ENCODE data around the gene FAM120A.

FAM120A gene

DNA sequence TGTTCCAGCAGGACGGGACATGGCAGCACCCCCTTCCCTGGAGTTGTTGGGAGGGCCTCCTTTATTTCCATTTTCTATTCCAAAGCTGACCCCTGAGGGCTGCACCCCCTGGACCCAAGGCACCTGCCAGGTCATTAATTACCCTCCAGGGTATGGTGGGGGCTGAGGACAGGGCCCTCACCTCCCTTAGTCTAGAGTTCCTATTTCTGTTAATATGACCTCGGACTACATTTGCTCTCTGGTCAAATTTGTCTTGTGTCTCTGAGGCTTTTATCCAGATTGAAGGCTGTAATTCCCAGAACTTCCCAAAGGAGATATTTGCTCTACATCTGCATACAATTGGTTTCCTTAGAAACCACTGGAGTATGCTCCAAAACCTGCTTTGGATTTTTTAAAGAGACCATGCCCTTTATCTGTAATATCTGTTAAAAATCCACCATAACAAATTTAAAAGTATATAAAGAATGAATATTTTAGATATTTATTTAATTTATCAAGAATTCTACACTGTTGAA, 141.7 kb downstream of the FAM120A start:
- no peak overlapping the region for H3K9ac ChIP-seq (ENCODE audit: low read depth, low read length, poor library complexity)
- no peak overlapping the region for H3K18ac ChIP-seq (ENCODE audit: low read length)
- H2BK12ac ChIP-seq (ENCODE audit: low read length) = no peak overlapping the region
- H2AK5ac ChIP-seq (ENCODE audit: low read depth, low read length) = no peak overlapping the region
- peaks cover 0 to 3% of the 10 kb centered on the region in 2 donors for H3K36me3 ChIP-seq (replicated peaks in 1 of 2; ENCODE audit: control insufficient read depth in 2 of 2, insufficient read depth in 2 of 2, low read length in 2 of 2)
- WGBS, 2 donors (ENCODE audit: extremely low coverage in 2 of 2, insufficient read length in 2 of 2, insufficient replicate concordance in 1 of 2) = no CpG with 5 or more reads among the region's 2 CpGs
- H3K4me2 ChIP-seq (ENCODE audit: insufficient read depth, low read length, poor library complexity, severe bottlenecking) = no peak overlapping the region
- H3K4me3 ChIP-seq (ENCODE audit: low read length in 2 of 2) = no peak overlapping the region
- H3K27me3 ChIP-seq (ENCODE audit: control insufficient read depth in 3 of 3, insufficient read depth in 3 of 3, low read depth in 1 of 3, low read length in 3 of 3) = no peaks in the 10 kb centered on the region
- no peak for DNase-seq (ENCODE audit: low spot score)
- no peak overlapping the region for H3K23ac ChIP-seq (ENCODE audit: low read depth, low read length, poor library complexity)
- H2BK15ac ChIP-seq (ENCODE audit: low read length) = no peak overlapping the region
- no peak overlapping the region for H2BK5ac ChIP-seq (ENCODE audit: low read length)
- H2AFZ ChIP-seq (ENCODE audit: low read length) = no peak overlapping the region
- H3K4ac ChIP-seq (ENCODE audit: low read length) = no peak overlapping the region
- peaks cover 11 to 23% of the 10 kb centered on the region in 2 donors for H3K4me1 ChIP-seq (ENCODE audit: control insufficient read depth in 2 of 2, insufficient read depth in 1 of 2, low read depth in 1 of 2, low read length in 2 of 2)
- H3K27ac ChIP-seq (replicated peaks; ENCODE audit: low read length) = no peak overlapping the region
- H3K79me1 ChIP-seq (ENCODE audit: low read depth, low read length) = peaks cover 13% of the 10 kb centered on the region
- peaks cover 0 to 2% of the 10 kb centered on the region in 2 donors for H3K9me3 ChIP-seq (replicated peaks in 1 of 2; ENCODE audit: control insufficient read depth in 2 of 2, insufficient read depth in 1 of 2, low read depth in 1 of 2, low read length in 2 of 2)
- no peak overlapping the region for H3K14ac ChIP-seq (ENCODE audit: low read length)
- no peak overlapping the region for H4K8ac ChIP-seq (ENCODE audit: low read depth, low read length)
- no peak overlapping the region for H2BK120ac ChIP-seq (ENCODE audit: low read depth, low read length)
- no peak overlapping the region for H4K91ac ChIP-seq (ENCODE audit: low read depth, low read length, poor library complexity)

DNA sequence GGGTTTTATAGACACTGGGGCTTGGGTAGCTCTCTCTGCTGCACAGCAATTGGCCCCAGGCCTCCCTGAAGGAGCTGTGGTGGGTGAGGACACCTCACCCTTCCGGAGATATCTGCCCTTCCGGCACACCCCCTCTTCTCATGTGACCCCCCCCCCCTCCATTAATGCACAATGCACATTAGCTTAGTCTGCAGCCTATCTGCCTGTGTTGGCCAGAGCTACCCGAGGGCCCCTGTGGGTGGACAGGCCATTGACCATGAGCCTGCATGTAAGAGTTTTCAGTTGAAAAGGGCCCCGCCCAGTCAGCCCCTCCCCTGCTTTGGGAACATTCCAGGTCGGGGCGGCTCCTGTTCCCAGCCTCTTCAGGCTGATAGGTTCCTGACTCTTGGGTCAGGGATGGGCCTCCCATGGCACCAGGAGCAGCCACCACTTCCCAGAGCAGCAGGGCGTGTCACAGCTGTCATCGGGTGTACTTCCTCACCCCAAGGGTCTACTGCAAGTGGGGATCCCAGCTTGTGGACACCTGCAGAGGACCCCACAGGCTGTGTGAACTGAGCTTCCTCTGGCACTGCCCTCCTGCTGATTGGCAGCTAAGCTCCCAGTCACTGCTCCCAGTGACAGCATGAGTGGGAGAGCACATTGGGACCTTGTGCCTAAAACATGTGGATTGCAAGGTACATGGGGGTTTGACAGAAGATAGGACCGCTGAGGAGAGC, 142.7 kb downstream of the FAM120A start:
- H3K4me2 ChIP-seq (ENCODE audit: insufficient read depth, low read length, poor library complexity, severe bottlenecking) = no peak overlapping the region
- H3K79me1 ChIP-seq (ENCODE audit: low read depth, low read length) = peaks cover 13% of the 10 kb centered on the region
- H3K4ac ChIP-seq (ENCODE audit: low read length) = no peak overlapping the region
- WGBS, 2 donors (ENCODE audit: extremely low coverage in 2 of 2, insufficient read length in 2 of 2, insufficient replicate concordance in 1 of 2) = no CpG with 5 or more reads among the region's 9 CpGs
- peak overlapping the region; percentile 52 for H3K9ac ChIP-seq (ENCODE audit: low read depth, low read length, poor library complexity)
- peak overlapping the region; percentile 9 for H3K18ac ChIP-seq (ENCODE audit: low read length)
- H2BK12ac ChIP-seq (ENCODE audit: low read length) = no peak overlapping the region
- H3K4me1 ChIP-seq (ENCODE audit: control insufficient read depth in 2 of 2, insufficient read depth in 1 of 2, low read depth in 1 of 2, low read length in 2 of 2) = peaks cover 11 to 22% of the 10 kb centered on the region in 2 donors
- peak overlapping the region; percentile 58 for H3K23ac ChIP-seq (ENCODE audit: low read depth, low read length, poor library complexity)
- H2AFZ ChIP-seq (ENCODE audit: low read length) = no peak overlapping the region
- H2BK5ac ChIP-seq (ENCODE audit: low read length) = no peak overlapping the region
- peaks cover 0 to 2% of the 10 kb centered on the region in 2 donors for H3K9me3 ChIP-seq (replicated peaks in 1 of 2; ENCODE audit: control insufficient read depth in 2 of 2, insufficient read depth in 1 of 2, low read depth in 1 of 2, low read length in 2 of 2)
- no peak overlapping the region for H3K27ac ChIP-seq (replicated peaks; ENCODE audit: low read length)
- no peak overlapping the region for H4K91ac ChIP-seq (ENCODE audit: low read depth, low read length, poor library complexity)
- peaks cover 0 to 5% of the 10 kb centered on the region in 2 donors for H3K36me3 ChIP-seq (replicated peaks in 1 of 2; ENCODE audit: control insufficient read depth in 2 of 2, insufficient read depth in 2 of 2, low read length in 2 of 2)
- H2AK5ac ChIP-seq (ENCODE audit: low read depth, low read length) = no peak overlapping the region
- no peak overlapping the region for H4K8ac ChIP-seq (ENCODE audit: low read depth, low read length)
- no peak overlapping the region for H2BK15ac ChIP-seq (ENCODE audit: low read length)
- no peak overlapping the region for H3K4me3 ChIP-seq (ENCODE audit: low read length in 2 of 2)
- peak overlapping the region; percentile 47 for H3K14ac ChIP-seq (ENCODE audit: low read length)
- no peak overlapping the region for H2BK120ac ChIP-seq (ENCODE audit: low read depth, low read length)
- DNase-seq (ENCODE audit: low spot score) = no peak
- no peaks in the 10 kb centered on the region for H3K27me3 ChIP-seq (ENCODE audit: control insufficient read depth in 3 of 3, insufficient read depth in 3 of 3, low read depth in 1 of 3, low read length in 3 of 3)

DNA sequence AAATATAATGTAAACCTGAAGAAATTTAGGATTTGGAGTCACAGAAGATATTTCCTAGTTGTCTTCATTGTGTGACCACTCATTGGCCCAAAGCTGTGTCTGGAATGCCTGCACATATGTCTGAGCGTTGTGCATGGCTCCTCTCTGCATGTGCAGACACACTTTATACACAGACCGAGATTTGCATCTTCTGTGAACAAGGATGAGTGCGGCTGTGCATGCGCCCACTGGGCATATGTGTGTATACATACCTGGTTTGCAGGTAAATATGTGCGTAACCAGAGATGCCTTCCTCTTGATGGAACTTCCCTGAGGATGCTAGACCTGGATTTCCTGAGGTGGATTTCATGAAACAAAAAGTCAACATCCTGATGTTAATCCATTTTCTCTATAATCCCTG, 144.0 kb downstream of the FAM120A start:
- H4K91ac ChIP-seq (ENCODE audit: low read depth, low read length, poor library complexity) = no peak overlapping the region
- no peak overlapping the region for H3K4me2 ChIP-seq (ENCODE audit: insufficient read depth, low read length, poor library complexity, severe bottlenecking)
- H3K9ac ChIP-seq (ENCODE audit: low read depth, low read length, poor library complexity) = no peak overlapping the region
- H2BK12ac ChIP-seq (ENCODE audit: low read length) = no peak overlapping the region
- no peak overlapping the region for H3K14ac ChIP-seq (ENCODE audit: low read length)
- H3K36me3 ChIP-seq (replicated peaks in 1 of 2; ENCODE audit: control insufficient read depth in 2 of 2, insufficient read depth in 2 of 2, low read length in 2 of 2) = peaks cover 0 to 8% of the 10 kb centered on the region in 2 donors
- H3K4me1 ChIP-seq (ENCODE audit: control insufficient read depth in 2 of 2, insufficient read depth in 1 of 2, low read depth in 1 of 2, low read length in 2 of 2) = peaks cover 13 to 15% of the 10 kb centered on the region in 2 donors
- no peak overlapping the region for H4K8ac ChIP-seq (ENCODE audit: low read depth, low read length)
- H2AFZ ChIP-seq (ENCODE audit: low read length) = no peak overlapping the region
- peaks cover 21% of the 10 kb centered on the region for H3K79me1 ChIP-seq (ENCODE audit: low read depth, low read length)
- DNase-seq (ENCODE audit: low spot score) = no peak
- no peak overlapping the region for H2BK15ac ChIP-seq (ENCODE audit: low read length)
- no CpG with 5 or more reads among the region's 5 CpGs for WGBS, 2 donors (ENCODE audit: extremely low coverage in 2 of 2, insufficient read length in 2 of 2, insufficient replicate concordance in 1 of 2)
- no peak overlapping the region for H2BK120ac ChIP-seq (ENCODE audit: low read depth, low read length)
- H3K18ac ChIP-seq (ENCODE audit: low read length) = no peak overlapping the region
- no peak overlapping the region for H3K4me3 ChIP-seq (ENCODE audit: low read length in 2 of 2)
- H2BK5ac ChIP-seq (ENCODE audit: low read length) = no peak overlapping the region
- peaks cover 0 to 3% of the 10 kb centered on the region in 2 donors for H3K9me3 ChIP-seq (replicated peaks in 1 of 2; ENCODE audit: control insufficient read depth in 2 of 2, insufficient read depth in 1 of 2, low read depth in 1 of 2, low read length in 2 of 2)
- no peak overlapping the region for H3K4ac ChIP-seq (ENCODE audit: low read length)
- no peak overlapping the region for H3K27ac ChIP-seq (replicated peaks; ENCODE audit: low read length)
- H3K23ac ChIP-seq (ENCODE audit: low read depth, low read length, poor library complexity) = no peak overlapping the region
- no peaks in the 10 kb centered on the region for H3K27me3 ChIP-seq (ENCODE audit: control insufficient read depth in 3 of 3, insufficient read depth in 3 of 3, low read depth in 1 of 3, low read length in 3 of 3)
- no peak overlapping the region for H2AK5ac ChIP-seq (ENCODE audit: low read depth, low read length)

DNA sequence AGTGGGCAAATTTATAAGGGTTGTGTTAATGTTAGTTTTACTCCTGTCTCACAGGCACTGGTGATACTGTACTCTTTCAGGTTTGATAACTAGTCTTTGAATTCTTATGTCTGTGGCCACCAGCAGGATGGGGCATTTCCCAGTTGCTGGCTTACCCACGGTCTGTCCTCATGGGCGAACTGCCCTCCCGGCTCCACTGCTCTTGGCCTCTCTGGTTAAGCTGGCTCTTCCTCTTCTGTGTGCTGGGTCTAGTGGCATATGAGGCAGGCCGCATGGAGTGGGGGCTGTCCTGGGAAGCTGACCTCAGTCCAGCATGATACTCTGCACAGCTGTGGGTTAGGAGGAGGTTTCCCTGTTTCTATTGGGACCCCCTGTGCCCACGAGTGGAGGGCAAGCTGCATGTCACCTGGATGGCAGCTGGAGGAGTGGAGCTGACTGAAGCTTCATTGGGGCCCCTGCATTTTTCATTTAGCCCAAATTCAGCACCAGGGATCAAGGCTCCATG, 144.4 kb downstream of the FAM120A start:
- WGBS, 2 donors (ENCODE audit: extremely low coverage in 2 of 2, insufficient read length in 2 of 2, insufficient replicate concordance in 1 of 2) = no CpG with 5 or more reads among the region's 5 CpGs
- Histone ChIP-seq H4K8ac (ENCODE audit: low read depth, low read length) (no peak overlapping the region), H2BK120ac (ENCODE audit: low read depth, low read length) (no peak overlapping the region), H3K9ac (ENCODE audit: low read depth, low read length, poor library complexity) (no peak overlapping the region), H3K79me1 (ENCODE audit: low read depth, low read length) (peaks cover 22% of the 10 kb centered on the region), H3K4me2 (ENCODE audit: insufficient read depth, low read length, poor library complexity, severe bottlenecking) (no peak overlapping the region), H3K4ac (ENCODE audit: low read length) (no peak overlapping the region), H2AK5ac (ENCODE audit: low read depth, low read length) (no peak overlapping the region), H3K27ac (replicated peaks; ENCODE audit: low read length) (no peak overlapping the region), H3K9me3 (replicated peaks in 1 of 2; ENCODE audit: control insufficient read depth in 2 of 2, insufficient read depth in 1 of 2, low read depth in 1 of 2, low read length in 2 of 2) (peaks cover 0 to 3% of the 10 kb centered on the region in 2 donors), H3K4me1 (ENCODE audit: control insufficient read depth in 2 of 2, insufficient read depth in 1 of 2, low read depth in 1 of 2, low read length in 2 of 2) (peaks cover 14 to 18% of the 10 kb centered on the region in 2 donors), H3K23ac (ENCODE audit: low read depth, low read length, poor library complexity) (peak overlapping the region; percentile 4), H2BK15ac (ENCODE audit: low read length) (no peak overlapping the region), H3K27me3 (ENCODE audit: control insufficient read depth in 3 of 3, insufficient read depth in 3 of 3, low read depth in 1 of 3, low read length in 3 of 3) (no peaks in the 10 kb centered on the region), H3K36me3 (replicated peaks in 1 of 2; ENCODE audit: control insufficient read depth in 2 of 2, insufficient read depth in 2 of 2, low read length in 2 of 2) (peaks cover 0 to 8% of the 10 kb centered on the region in 2 donors), H3K14ac (ENCODE audit: low read length) (peak overlapping the region; percentile 86), H2BK5ac (ENCODE audit: low read length) (no peak overlapping the region), H4K91ac (ENCODE audit: low read depth, low read length, poor library complexity) (no peak overlapping the region), H3K18ac (ENCODE audit: low read length) (no peak overlapping the region), H3K4me3 (ENCODE audit: low read length in 2 of 2) (no peak overlapping the region), H2BK12ac (ENCODE audit: low read length) (no peak overlapping the region), H2AFZ (ENCODE audit: low read length) (no peak overlapping the region)
- no peak for DNase-seq (ENCODE audit: low spot score)

All from neuronal stem cell (in vitro differentiated cells).